CD4-positive, alpha-beta T cell treated with Interleukin-6 at 100 ng/mL for 8 hours (primary cell): ENCODE results near the gene KRT81.
"Not testable (repeated sequence)": the region's sequence is repeated elsewhere in the genome, so short reads cannot be mapped to it uniquely, and the experiment has no call there.

ENCODE experiments used
- DNase-seq: peaks from one replicate; pipeline ENCODE4 v3.0.0-alpha.2; 2020; ENCODE audit warnings: mixed read lengths, low spot score

Gene KRT81

GRCh38 chr12:52241205-52241842, 50.0 kb downstream of the KRT81 start:
- no peak for DNase-seq

DNA sequence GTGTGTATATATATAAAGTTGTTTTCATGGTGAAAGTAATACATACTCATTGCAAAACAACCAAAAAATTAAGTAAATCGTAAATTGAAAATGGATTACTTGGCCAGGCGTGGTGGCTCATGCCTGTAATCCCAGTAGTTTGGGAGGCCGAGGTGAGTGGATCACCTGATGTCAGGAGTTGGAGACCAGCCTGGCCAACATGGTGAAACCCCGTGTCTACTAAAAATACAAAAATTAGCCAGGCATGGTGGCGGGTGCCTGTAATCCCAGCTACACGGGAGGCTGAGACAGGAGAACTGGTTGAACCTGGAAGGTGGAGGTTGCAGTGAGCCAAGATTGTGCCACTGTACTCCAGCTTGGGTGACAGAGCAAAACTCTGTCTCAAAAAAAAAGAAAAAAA, 51.1 kb downstream of the KRT81 start:
- not testable (repeated sequence) for DNase-seq

- DNase-seq, result no peak
These were observed 51.6 kb downstream of the KRT81 start for GRCh38 chr12:52239767-52240166.

DNA sequence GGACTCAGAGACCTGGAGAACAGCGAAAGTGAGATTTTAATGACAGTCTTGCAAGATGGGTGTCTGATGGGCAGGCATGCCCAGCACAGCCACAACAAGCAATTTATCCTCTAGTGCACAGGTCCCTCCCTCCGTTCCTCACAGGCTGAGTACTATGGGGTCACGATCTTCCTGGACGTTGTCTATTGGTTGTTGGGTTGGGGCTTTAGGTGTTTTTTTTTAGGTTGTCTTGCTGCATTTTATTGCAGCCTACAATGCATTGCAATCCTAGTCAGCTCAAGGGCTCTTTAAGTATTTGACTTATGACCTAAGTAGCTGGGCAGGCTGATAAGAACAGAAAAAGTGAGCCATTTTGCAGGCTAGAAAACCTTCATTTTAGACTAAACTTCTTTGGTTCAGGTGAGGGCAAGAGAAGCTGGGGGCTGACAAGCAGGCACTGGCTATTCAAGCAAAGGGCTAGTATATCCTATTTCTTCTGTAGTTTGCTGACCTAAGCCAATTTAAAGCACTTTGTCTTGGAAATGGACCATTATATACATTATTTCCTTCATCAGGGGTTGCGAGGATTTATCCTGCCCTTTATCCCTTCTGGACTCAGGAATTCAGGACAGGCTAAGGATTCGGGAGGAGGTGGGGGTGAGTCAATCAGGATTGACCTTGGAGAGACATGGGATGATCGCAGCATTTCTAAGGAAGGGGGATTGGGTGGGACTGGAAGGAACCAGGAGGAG, 52.3 kb downstream of the KRT81 start:
- no peak for DNase-seq

DNA sequence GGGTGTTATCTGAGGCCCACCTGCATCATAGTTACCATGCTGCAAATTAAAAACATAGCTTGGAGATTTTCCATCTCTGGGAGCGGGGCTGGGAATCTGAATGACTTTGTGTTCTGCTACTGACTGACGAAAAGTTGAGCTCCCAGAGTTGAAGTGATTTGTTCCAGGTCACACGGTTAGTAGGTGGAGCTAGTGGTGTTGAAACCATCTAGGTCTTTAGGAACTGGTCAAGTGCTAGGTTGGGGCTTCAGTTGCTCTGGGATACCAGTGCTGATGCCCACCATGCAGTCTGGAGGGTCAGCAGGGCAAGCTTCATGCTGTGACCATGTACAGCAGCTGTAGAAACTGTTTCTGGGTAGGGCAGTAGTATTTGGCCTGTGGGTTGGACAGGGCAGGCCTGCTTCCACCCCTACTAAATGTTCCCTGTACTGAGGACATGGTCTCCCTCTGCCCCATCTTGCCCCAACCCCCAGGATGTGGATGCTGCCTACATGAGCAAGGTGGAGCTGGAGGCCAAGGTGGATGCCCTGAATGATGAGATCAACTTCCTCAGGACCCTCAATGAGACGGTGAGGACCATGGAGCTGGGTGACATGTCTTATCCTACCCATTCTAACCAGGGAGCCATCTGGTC, 53.0 kb downstream of the KRT81 start:
- DNase-seq, result no peak

GRCh38 chr12:52236386-52237050, 54.8 kb downstream of the KRT81 start:
- DNase-seq, result no peak
